Suprapubic skin (tissue), 4 donors: ENCODE data around the gene HYAL2. TPM values are rescaled to one million over a fixed set of nuclear protein-coding genes. Genes with fewer than 3 reads are reported as not detected.

Experiments
- DNase-seq, 2 donors: peaks; one replicate each; pipeline ENCODE4 v3.0.0-alpha.2; 2019; ENCODE audit warnings: low spot score in 2 of 2
- H3K27ac ChIP-seq: fragments of 200-600 bp; sonication (generic); one replicate; pipeline ENCODE4 v1.5.1; 2019
- H3K27me3 ChIP-seq: fragments of 200-600 bp; sonication (generic); one replicate; pipeline ENCODE4 v1.5.1; 2019
- H3K36me3 ChIP-seq: fragments of 200-600 bp; sonication (generic); one replicate; pipeline ENCODE4 v1.5.1; 2019
- H3K4me1 ChIP-seq: fragments of 200-600 bp; sonication (generic); one replicate; pipeline ENCODE4 v1.5.1; 2019
- H3K4me3 ChIP-seq: fragments of 200-600 bp; sonication (generic); one replicate; pipeline ENCODE4 v1.5.1; 2019; ENCODE audit warnings: mild to moderate bottlenecking
- H3K9me3 ChIP-seq: fragments of 200-600 bp; sonication (generic); one replicate; pipeline ENCODE4 v1.5.1; 2019
- EP300 ChIP-seq: sonication (generic); formaldehyde crosslinking; IDR thresholded peaks from one replicate; pipeline ENCODE4 v1.6.1; 2017; ENCODE audit warnings: antibody characterized with exemption
- POLR2A ChIP-seq, 2 donors: fragments of 450-650 bp; IDR thresholded peaks; one replicate each; pipeline ENCODE4 v1.6.1; 2017; ENCODE audit warnings: antibody characterized with exemption in 2 of 2, mild to moderate bottlenecking in 2 of 2, moderate library complexity in 2 of 2
- POLR2AphosphoS5 ChIP-seq, 3 donors: sonication (generic); formaldehyde crosslinking; IDR thresholded peaks; one replicate each; pipeline ENCODE4 v1.6.1; 2017; ENCODE audit warnings: antibody characterized with exemption in 3 of 3
- WGBS: methylation state at CpG from one replicate; pipeline ENCODE4 v1.1.5; 2018; 5-methylcytosine and 5-hydroxymethylcytosine counted together
- total RNA-seq, 4 donors: library from RNA; depleted of rRNA; stranded (reverse); fragments of >200 nt; gene quantifications; one replicate each; pipeline ENCODE4 v1.1.0, GENCODE V29; 2016
- TF ChIP-seq, protein P1 (sequence below), 2 donors: fragments of 200-600 bp in 1 of 2; fragments of 450-650 bp in 1 of 2; sonication (generic) in 1 of 2; IDR thresholded peaks; one replicate each; pipeline ENCODE4 v1.5.1; 2016 to 2019; ENCODE audit warnings: antibody characterized with exemption in 2 of 2, mild to moderate bottlenecking in 1 of 2, moderate library complexity in 1 of 2

Gene HYAL2
- total RNA-seq, 4 donors from 2014 or later = 47.7 to 87.0 (median 80.3) TPM

DNA sequence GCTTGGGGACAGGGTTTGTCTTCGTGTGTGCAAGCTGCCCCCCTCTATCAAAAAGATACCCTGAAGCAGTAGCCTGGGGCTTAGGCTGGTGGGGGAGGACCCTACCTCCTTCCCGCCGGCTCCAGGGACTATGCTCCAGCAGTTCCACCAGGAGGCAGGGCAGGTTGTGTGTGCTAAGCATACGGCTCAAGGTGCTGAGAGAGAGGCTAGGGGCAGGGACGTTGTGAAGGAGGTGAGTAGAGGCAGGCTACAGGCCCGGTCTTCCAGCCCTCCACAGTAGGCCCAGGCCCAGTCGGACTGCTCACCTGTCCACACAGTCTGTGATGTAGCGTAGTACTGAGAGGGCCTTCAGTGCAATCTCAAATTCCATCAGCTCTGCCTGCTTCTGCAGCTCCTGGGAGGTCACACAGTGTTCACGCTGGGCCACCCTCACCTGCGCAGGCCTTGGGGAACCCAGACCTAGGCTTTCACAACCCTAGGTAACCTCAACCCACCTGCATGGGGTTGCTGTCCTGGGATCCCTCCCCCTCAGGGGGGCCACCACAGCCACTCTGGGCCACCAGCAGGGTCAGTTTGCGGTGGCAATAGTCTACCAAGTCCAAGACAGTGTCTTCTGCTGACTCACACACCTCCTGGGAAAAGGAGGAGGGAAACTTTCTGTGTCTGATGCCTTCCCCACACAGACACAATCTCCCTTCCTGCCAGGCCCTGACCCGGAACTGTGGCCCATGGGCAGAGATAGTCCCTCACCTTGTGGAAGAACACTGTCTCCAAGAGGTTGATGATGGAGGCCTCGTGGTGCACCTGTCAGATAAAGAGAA lies 20.5 kb upstream of the HYAL2 start:
- no peaks in the 10 kb centered on the region for H3K27me3 ChIP-seq
- peaks cover 66% of the 10 kb centered on the region for H3K4me1 ChIP-seq
- no peak for DNase-seq
- no peak overlapping the region for H3K4me3 ChIP-seq
- H3K9me3 ChIP-seq = no peaks in the 10 kb centered on the region
- H3K27ac ChIP-seq = no peak overlapping the region
- no peak for TF ChIP-seq POLR2AphosphoS5 (IDR thresholded peaks at IDR 0.05)
- TF ChIP-seq, protein P1, sequence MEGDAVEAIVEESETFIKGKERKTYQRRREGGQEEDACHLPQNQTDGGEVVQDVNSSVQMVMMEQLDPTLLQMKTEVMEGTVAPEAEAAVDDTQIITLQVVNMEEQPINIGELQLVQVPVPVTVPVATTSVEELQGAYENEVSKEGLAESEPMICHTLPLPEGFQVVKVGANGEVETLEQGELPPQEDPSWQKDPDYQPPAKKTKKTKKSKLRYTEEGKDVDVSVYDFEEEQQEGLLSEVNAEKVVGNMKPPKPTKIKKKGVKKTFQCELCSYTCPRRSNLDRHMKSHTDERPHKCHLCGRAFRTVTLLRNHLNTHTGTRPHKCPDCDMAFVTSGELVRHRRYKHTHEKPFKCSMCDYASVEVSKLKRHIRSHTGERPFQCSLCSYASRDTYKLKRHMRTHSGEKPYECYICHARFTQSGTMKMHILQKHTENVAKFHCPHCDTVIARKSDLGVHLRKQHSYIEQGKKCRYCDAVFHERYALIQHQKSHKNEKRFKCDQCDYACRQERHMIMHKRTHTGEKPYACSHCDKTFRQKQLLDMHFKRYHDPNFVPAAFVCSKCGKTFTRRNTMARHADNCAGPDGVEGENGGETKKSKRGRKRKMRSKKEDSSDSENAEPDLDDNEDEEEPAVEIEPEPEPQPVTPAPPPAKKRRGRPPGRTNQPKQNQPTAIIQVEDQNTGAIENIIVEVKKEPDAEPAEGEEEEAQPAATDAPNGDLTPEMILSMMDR (IDR thresholded peaks at IDR 0.05) = no peak
- no peak for TF ChIP-seq POLR2A (IDR thresholded peaks at IDR 0.05)
- TF ChIP-seq EP300 = no peak
- peaks cover 6% of the 10 kb centered on the region for H3K36me3 ChIP-seq
- 89% methylated on average over 9 of the region's 13 CpGs for WGBS

DNA sequence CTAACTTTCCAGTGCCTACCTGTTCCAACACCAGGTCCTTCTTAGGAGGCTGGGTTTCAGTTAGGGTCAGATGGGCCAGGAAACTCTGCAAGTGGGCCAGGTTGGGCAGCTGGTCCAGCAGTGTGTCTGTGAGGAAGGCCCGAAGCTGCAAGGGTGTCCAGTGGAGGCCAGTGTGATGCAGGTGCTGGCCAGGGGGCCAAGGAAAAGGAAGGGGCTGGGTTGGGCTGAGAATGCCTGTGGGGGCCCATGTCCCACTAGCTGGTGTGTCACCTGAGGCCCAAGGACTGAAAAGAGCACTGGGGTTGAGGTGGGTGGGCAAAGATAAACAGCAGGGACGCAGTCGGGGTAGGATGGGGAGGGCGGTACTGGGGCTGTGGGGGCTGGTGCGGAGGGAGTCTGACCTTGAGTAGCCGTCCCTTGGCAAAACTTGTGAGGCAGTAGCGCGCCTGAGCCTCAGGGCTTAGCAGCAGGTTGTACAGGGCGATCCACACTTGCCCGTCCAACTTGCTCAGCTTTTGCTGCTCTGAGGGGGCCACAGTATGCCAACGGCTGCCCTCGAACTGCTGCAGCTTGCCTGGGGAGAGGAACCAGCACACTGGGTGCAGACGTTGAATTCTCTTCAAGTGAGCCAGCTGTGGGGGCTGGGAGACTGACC lies 19.6 kb upstream of the HYAL2 start:
- Histone ChIP-seq H3K27ac (no peak overlapping the region), H3K4me3 (peak overlapping the region; percentile 73), H3K4me1 (peaks cover 68% of the 10 kb centered on the region), H3K27me3 (no peaks in the 10 kb centered on the region), H3K9me3 (no peaks in the 10 kb centered on the region), H3K36me3 (no peaks in the 10 kb centered on the region)
- 79% methylated on average over 10 of the region's 13 CpGs for WGBS
- TF ChIP-seq POLR2AphosphoS5 (IDR thresholded peaks at IDR 0.05) (no peak), POLR2A (IDR thresholded peaks at IDR 0.05) (no peak), EP300 (no peak)
- TF ChIP-seq, protein P1 (IDR thresholded peaks at IDR 0.05) = no peak
- DNase-seq = no peak

DNA sequence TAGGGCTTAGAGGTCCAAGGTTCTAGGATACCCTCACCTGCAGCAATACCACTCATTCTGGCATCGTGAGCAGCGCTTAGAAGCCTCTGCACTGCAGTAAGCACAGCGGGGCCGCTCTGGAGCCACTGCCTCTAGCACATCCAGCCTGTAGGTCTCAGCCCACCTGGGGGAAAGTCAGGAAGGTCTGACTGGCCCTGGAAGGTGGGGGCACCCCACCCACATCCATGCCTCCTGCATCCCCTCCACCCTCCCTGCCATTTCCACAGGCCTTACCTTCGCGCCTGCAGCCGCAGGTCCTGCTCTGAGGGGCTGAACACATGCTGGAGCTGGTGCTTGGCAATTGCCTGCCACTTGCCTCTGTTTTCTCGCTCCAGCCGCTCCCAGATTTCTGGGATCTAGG lies 19.0 kb upstream of the HYAL2 start:
- Histone ChIP-seq H3K27me3 (no peaks in the 10 kb centered on the region), H3K9me3 (no peaks in the 10 kb centered on the region), H3K27ac (peak overlapping the region; percentile 94), H3K4me1 (peaks cover 68% of the 10 kb centered on the region), H3K4me3 (peak overlapping the region; percentile 73), H3K36me3 (no peaks in the 10 kb centered on the region)
- TF ChIP-seq EP300 (no peak), POLR2AphosphoS5 (IDR thresholded peaks at IDR 0.05) (no peak), POLR2A (IDR thresholded peaks at IDR 0.05) (no peak)
- TF ChIP-seq, protein P1 (IDR thresholded peaks at IDR 0.05) = no peak
- 83% methylated on average over 5 of the region's 9 CpGs for WGBS
- DNase-seq = no peak

- peak in 1 of 2 donors; percentile 45 for TF ChIP-seq POLR2A (IDR thresholded peaks at IDR 0.05)
- peak in 2 of 3 donors; percentile 22 to 67 for TF ChIP-seq POLR2AphosphoS5 (IDR thresholded peaks at IDR 0.05)
- TF ChIP-seq EP300 = no peak
- Histone ChIP-seq H3K9me3 (no peaks in the 10 kb centered on the region), H3K4me1 (peaks cover 70% of the 10 kb centered on the region), H3K36me3 (no peaks in the 10 kb centered on the region), H3K27ac (peak within 1 kb of the TSS; percentile 94), H3K4me3 (peak within 1 kb of the TSS; percentile 73), H3K27me3 (no peaks in the 10 kb centered on the region)
- DNase-seq = peak in 1 of 2 donors; percentile 92
- 6% methylated on average over 26 of the region's 85 CpGs for WGBS
Measured at GRCh38 chr3:50340448-50341329, 18.1 kb upstream of the HYAL2 start, which contains the start of gene RASSF1. Gene RASSF1 (minus strand): TSS chr3:50340836. CDS start chr3:50340805, 31 bp downstream.

DNA sequence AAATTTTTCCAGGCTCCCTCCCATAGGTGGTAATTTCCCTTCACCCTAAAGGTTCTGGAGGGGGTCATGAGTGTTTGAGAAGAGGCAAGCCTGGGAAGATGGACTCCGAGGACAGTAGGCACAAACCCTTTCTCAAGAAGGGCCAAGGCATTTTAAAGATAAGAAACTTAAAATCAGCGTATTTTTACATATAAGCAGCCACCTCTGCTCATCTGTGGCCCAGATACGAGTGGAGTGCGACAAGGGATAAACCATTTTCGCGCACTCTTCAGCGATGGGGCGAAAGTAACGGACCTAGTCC lies 17.6 kb upstream of the HYAL2 start:
- TF ChIP-seq, protein P1 (IDR thresholded peaks at IDR 0.05) = no peak
- no peak for TF ChIP-seq POLR2AphosphoS5 (IDR thresholded peaks at IDR 0.05)
- no peak for TF ChIP-seq EP300
- no peak for TF ChIP-seq POLR2A (IDR thresholded peaks at IDR 0.05)
- DNase-seq = no peak

More for the DNA sequence above, 17.6 kb upstream of the HYAL2 start:
- Histone ChIP-seq H3K27me3 (no peaks in the 10 kb centered on the region), H3K4me3 (peak overlapping the region; percentile 73), H3K9me3 (no peaks in the 10 kb centered on the region), H3K4me1 (peaks cover 70% of the 10 kb centered on the region), H3K27ac (peak overlapping the region; percentile 94), H3K36me3 (no peaks in the 10 kb centered on the region)
- 12% methylated on average over 9 of the region's 9 CpGs for WGBS
